GM12891 (cell line): Measurements from ENCODE around the gene PHF13. TPM values are rescaled to one million over a fixed set of nuclear protein-coding genes. Genes with fewer than 3 reads are reported as not detected.
A peak's percentile ranks its signal among the peaks of the same experiment; 100 is the strongest.

Experiments used
- DNase-seq: peaks from one replicate; pipeline ENCODE4 v3.0.0; 2011; ENCODE audit warnings: low spot score; ENCODE audit not compliant: insufficient read length
- FAIRE-seq: peaks from 2 replicates; lab custom pipeline; 2011; peaks lifted over from hg19 to GRCh38; lab: Jason Lieb, UNC
- PAX5 ChIP-seq: IDR thresholded peaks from 2 replicates; pipeline ENCODE4 v1.6.1; 2011; ENCODE audit warnings: low read length, moderate library complexity, mild to moderate bottlenecking; ENCODE audit not compliant: insufficient read depth, severe bottlenecking
- POLR2A ChIP-seq: IDR thresholded peaks from 2 replicates; pipeline ENCODE4 v1.6.1; 2011; ENCODE audit warnings: low read depth, low read length, control low read depth
- POLR2AphosphoS5 ChIP-seq: IDR thresholded peaks from 2 replicates; pipeline ENCODE4 v1.6.1; 2011; ENCODE audit warnings: low read depth, low read length, control low read depth
- POU2F2 ChIP-seq: IDR thresholded peaks from 2 replicates; pipeline ENCODE4 v1.6.1; 2011; ENCODE audit warnings: low read depth, mild to moderate bottlenecking, control low read depth, low read length, moderate library complexity
- SPI1 ChIP-seq: IDR thresholded peaks from 2 replicates; pipeline ENCODE4 v1.6.1; 2011; ENCODE audit warnings: low read depth, low read length, control low read depth
- TAF1 ChIP-seq: IDR thresholded peaks from 2 replicates; pipeline ENCODE4 v1.6.1; 2011; ENCODE audit warnings: low read depth, low read length, control low read depth
- polyA plus RNA-seq: library from polyadenylated mRNA; unstranded; fragments of >200 nt; gene quantifications from one replicate; pipeline ENCODE4 v1.2.1, GENCODE V29; 2012; ENCODE audit warnings: low read depth, missing spikeins, inconsistent platforms; ENCODE audit not compliant: missing spikeins

PHF13 gene
- 11.0 TPM for polyA plus RNA-seq

- TF ChIP-seq POLR2A (no peak), POLR2AphosphoS5 (no peak), POU2F2 (no peak), TAF1 (no peak), SPI1 (no peak), PAX5 (no peak)
- FAIRE-seq (peak; percentile 97), DNase-seq (peak; percentile 99)
Observed at GRCh38 chr1:6613361-6614018, at the start of gene PHF13. Gene PHF13, plus strand, starts transcription at chr1:6613731. Its CDS starts 336 bp downstream, at chr1:6614067.

- TF ChIP-seq POU2F2 = no peak
- TF ChIP-seq POLR2AphosphoS5 = no peak
- no peak for TF ChIP-seq SPI1
- no peak for TF ChIP-seq POLR2A
- TF ChIP-seq TAF1 = no peak
- no peak for TF ChIP-seq PAX5
- DNase-seq (no peak), FAIRE-seq (no peak)
Observed at GRCh38 chr1:6569033-6569432, 44.5 kb upstream of the PHF13 start.

DNA sequence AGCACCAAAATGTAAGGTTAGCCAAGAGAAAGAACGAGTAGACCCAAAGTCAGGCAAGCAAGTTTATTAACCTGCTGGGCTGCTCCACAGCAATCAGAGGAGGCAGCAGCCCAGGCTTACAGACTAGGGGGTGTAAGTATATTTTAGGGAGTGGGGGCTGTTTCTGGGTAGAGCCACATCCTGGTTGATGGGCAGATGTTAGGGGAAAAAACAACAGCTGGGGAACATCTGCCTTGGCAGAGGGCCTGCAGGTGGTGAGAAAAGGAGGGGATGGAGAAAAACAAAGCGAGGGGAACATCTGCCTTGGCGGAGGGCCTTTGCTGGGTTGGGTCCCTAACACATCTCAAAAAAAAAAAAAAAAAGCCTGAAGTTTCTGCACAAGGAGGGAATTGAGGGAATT lies 43.4 kb upstream of the PHF13 start:
- no peak for TF ChIP-seq PAX5
- no peak for TF ChIP-seq POLR2AphosphoS5
- TF ChIP-seq POLR2A = no peak
- TF ChIP-seq SPI1 = no peak
- no peak for TF ChIP-seq POU2F2
- no peak for TF ChIP-seq TAF1
- DNase-seq (no peak), FAIRE-seq (no peak)

- no peak for TF ChIP-seq TAF1
- TF ChIP-seq POU2F2 = no peak
- TF ChIP-seq SPI1 = no peak
- no peak for TF ChIP-seq PAX5
- TF ChIP-seq POLR2A = no peak
- TF ChIP-seq POLR2AphosphoS5 = no peak
- FAIRE-seq = no peak
Observed at GRCh38 chr1:6570987-6571386, 42.5 kb upstream of the PHF13 start.

GRCh38 chr1:6572653-6573383 lies 40.7 kb upstream of the PHF13 start:
- DNase-seq = no peak
- TF ChIP-seq TAF1 (no peak), POU2F2 (no peak), POLR2A (no peak), PAX5 (no peak), POLR2AphosphoS5 (no peak), SPI1 (no peak)
- no peak for FAIRE-seq

More at GRCh38 chr1:6570987-6571386, 42.5 kb upstream of the PHF13 start:
- no peak for DNase-seq

DNA sequence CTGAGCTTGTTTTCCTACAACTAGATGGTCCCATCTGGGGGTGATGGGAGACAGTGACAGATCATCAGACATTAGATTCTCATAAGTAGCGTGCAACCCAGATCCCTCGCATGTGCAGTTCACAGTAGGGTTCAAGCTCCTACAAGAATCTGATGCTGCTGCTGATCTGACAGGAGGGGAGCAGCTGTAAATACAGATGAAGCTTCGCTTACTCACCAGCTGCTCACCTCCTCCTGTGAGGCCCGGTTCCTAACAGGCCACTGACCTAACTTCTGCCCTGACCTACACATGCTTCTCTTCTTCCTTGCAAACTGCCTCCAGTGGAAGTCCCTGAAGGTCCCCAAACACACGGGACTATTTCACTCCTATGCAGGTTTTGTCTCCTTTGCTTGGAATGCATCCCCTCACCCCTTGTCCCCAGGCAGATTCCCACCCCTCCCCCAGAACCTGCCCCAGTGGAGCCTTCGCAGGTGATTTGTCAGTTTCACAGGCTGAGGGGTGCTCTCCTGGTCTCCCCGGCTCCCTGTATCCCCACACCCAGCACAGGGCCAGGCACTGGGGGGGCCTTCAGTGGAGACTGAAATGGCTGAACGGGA lies 39.4 kb upstream of the PHF13 start:
- no peak for TF ChIP-seq POLR2A
- no peak for TF ChIP-seq PAX5
- TF ChIP-seq POLR2AphosphoS5 = no peak
- TF ChIP-seq TAF1 = no peak
- no peak for TF ChIP-seq POU2F2
- peak; percentile 33 for FAIRE-seq
- DNase-seq = no peak

DNA sequence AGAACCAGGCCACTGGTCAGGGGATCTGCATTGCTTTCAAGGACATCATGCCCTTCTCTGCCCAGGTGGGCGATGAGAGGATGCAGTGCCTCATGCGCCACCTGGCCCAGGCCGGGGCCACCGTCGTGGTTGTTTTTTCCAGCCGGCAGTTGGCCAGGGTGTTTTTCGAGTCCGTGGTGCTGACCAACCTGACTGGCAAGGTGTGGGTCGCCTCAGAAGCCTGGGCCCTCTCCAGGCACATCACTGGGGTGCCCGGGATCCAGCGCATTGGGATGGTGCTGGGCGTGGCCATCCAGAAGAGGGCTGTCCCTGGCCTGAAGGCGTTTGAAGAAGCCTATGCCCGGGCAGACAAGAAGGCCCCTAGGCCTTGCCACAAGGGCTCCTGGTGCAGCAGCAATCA lies 38.7 kb upstream of the PHF13 start:
- no peak for TF ChIP-seq POU2F2
- TF ChIP-seq TAF1 = no peak
- no peak for TF ChIP-seq POLR2AphosphoS5
- no peak for TF ChIP-seq PAX5
- no peak for TF ChIP-seq SPI1
- no peak for TF ChIP-seq POLR2A
- FAIRE-seq (no peak), DNase-seq (no peak)

- no peak for TF ChIP-seq SPI1
- no peak for TF ChIP-seq POLR2A
- no peak for TF ChIP-seq PAX5
- TF ChIP-seq POU2F2 = no peak
- no peak for TF ChIP-seq TAF1
- no peak for TF ChIP-seq POLR2AphosphoS5
- no peak for DNase-seq
- no peak for FAIRE-seq
Observed at GRCh38 chr1:6577831-6578525, 35.6 kb upstream of the PHF13 start.

- no peak for TF ChIP-seq PAX5
- TF ChIP-seq POLR2A = no peak
- TF ChIP-seq SPI1 = no peak
- no peak for TF ChIP-seq POLR2AphosphoS5
- TF ChIP-seq TAF1 = no peak
- no peak for TF ChIP-seq POU2F2
- no peak for FAIRE-seq
- no peak for DNase-seq
Observed at GRCh38 chr1:6578624-6579373, 34.7 kb upstream of the PHF13 start.
